Measurements from ENCODE around the gene TMEM125. TPM values are rescaled to one million over a fixed set of nuclear protein-coding genes. Genes with fewer than 3 reads are reported as not detected.

TMEM125 gene
- 0.52 TPM for total RNA-seq

DNA sequence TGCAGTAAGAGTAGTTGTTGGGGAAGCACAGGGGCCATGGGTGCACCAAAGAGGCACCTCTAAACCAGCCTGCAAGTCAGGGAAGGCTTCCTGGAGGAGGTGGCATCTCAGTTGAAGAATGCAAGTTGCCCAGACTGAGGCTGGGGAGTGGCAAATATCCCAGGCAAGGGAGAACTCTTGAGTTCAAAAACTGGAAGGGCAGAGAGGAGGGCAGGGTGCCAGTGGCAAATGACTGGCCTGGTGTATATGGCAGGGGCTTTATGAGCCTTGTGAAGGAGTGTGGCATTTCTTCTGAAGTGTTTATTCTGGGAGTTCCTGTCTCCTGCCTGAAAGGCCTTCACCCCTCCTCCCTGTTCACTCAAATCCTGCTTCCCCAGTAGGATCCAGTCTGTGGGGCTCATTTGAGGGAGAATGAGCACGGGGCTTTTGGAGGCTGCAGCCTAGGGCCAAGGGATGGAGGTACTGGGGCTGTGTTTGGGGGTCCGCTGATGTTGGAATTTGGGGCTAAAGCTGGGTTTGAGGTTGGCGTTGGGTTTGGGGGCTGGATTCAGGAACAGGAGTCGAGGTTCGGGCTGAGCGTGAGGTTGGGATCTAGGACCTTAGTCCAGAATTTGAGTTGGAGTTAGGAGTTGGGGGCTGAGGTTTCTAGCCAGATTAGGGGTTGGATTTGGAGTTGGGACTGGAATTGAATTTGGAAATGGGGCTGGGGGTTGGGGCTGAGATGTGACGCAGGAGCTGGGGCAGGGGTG is at the start of gene TMEM125:
TSS of gene TMEM125 (plus strand) at position 357 of the 749 bp plus-strand sequence. CDS start 2,740 bp downstream, outside the sequence.
- no peaks in the 10 kb centered on the region for H3K4me1 ChIP-seq (ENCODE audit: control insufficient read depth in 3 of 3, insufficient read depth in 3 of 3, low read length in 3 of 3)
- peaks cover 26 to 36% (median 29%) of the 10 kb centered on the region in 3 donors for H3K27me3 ChIP-seq (ENCODE audit: control insufficient read depth in 3 of 3, insufficient read depth in 3 of 3, low read length in 3 of 3)
- no peak within 1 kb of the TSS for H3K27ac ChIP-seq (ENCODE audit: low read depth, low read length)
- H3K9me3 ChIP-seq (ENCODE audit: control insufficient read depth in 3 of 3, low read length in 3 of 3), result no peaks in the 10 kb centered on the region
- no peak within 1 kb of the TSS for H3K4me3 ChIP-seq (ENCODE audit: low read length in 3 of 3)
- H3K9ac ChIP-seq (ENCODE audit: low read depth in 1 of 3, low read length in 3 of 3), result no peak within 1 kb of the TSS
- no peaks in the 10 kb centered on the region for H3K36me3 ChIP-seq (ENCODE audit: control insufficient read depth in 3 of 3, insufficient read depth in 3 of 3, low read length in 3 of 3)

DNA sequence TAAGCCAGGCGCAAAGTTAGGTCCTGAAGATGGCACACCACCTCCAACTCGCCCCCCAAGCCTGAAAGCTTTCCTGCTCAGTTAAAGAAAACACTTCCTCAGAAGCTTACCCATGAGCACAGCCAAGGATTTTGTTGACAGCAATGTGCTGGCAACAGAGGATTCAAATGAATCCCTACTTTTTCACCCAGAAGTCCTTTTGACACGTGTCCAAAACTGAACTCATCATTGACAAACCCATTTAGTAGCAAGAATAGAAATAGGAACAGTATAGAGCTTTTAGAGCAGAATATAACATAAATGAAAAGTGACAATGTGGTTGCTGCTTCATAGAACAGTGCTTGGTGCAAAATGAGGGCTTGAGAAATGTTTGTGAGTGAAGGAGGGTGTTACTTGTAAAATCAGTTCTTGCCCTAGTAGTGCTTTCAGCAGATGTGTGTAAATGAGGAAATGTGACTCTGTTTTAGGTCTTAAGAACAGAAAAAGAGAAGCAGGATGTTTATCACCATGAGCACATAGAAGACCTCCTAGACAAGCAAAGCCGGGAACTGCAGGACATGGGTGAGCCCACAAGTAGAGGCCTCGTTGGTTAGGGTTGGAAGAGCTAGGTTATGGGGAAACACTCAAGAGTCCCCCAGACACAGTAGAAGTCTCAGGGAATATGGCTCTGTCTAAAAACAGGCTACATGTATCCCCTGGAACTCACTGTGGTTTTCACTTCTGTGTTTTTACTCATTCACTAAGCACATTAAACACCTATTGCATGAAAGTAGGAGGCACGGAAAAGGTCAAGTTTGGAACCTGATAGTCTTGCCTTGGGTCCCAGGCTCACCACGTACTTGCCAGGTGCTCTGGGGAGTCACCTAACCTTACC is 48.6 kb upstream of the TMEM125 start:
- Histone ChIP-seq H3K27ac (ENCODE audit: low read depth, low read length) (no peak overlapping the region), H3K36me3 (ENCODE audit: control insufficient read depth in 3 of 3, insufficient read depth in 3 of 3, low read length in 3 of 3) (no peaks in the 10 kb centered on the region), H3K4me1 (ENCODE audit: control insufficient read depth in 3 of 3, insufficient read depth in 3 of 3, low read length in 3 of 3) (no peaks in the 10 kb centered on the region), H3K9me3 (ENCODE audit: control insufficient read depth in 3 of 3, low read length in 3 of 3) (no peaks in the 10 kb centered on the region), H3K4me3 (ENCODE audit: low read length in 3 of 3) (no peak overlapping the region), H3K27me3 (ENCODE audit: control insufficient read depth in 3 of 3, insufficient read depth in 3 of 3, low read length in 3 of 3) (peaks cover 0 to under 1% (median 0%) of the 10 kb centered on the region in 3 donors), H3K9ac (ENCODE audit: low read depth in 1 of 3, low read length in 3 of 3) (no peak overlapping the region)

DNA sequence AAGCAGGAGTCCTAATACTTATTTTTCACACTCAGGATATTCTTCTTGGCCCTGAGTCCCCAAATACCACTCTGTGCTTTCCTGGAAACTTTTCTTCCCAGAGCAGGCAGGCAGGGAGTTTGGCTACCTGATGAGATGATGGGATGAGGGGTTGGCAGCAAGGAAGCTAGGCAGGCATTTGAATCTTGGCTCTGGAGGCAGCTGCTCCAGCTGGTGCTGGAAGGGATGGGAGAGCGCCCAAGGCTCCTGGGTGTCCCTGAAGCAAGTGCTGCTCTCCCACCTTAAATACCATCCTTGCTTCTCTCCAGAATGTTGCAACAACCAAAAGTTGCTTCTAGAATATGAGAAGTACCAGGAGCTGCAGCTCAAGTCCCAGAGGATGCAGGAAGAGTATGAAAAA is 48.0 kb upstream of the TMEM125 start:
- Histone ChIP-seq H3K9ac (ENCODE audit: low read depth in 1 of 3, low read length in 3 of 3) (no peak overlapping the region), H3K27me3 (ENCODE audit: control insufficient read depth in 3 of 3, insufficient read depth in 3 of 3, low read length in 3 of 3) (no peaks in the 10 kb centered on the region), H3K27ac (ENCODE audit: low read depth, low read length) (no peak overlapping the region), H3K9me3 (ENCODE audit: control insufficient read depth in 3 of 3, low read length in 3 of 3) (no peaks in the 10 kb centered on the region), H3K4me3 (ENCODE audit: low read length in 3 of 3) (no peak overlapping the region), H3K36me3 (ENCODE audit: control insufficient read depth in 3 of 3, insufficient read depth in 3 of 3, low read length in 3 of 3) (no peaks in the 10 kb centered on the region), H3K4me1 (ENCODE audit: control insufficient read depth in 3 of 3, insufficient read depth in 3 of 3, low read length in 3 of 3) (no peaks in the 10 kb centered on the region)

- H3K36me3 ChIP-seq (ENCODE audit: control insufficient read depth in 3 of 3, insufficient read depth in 3 of 3, low read length in 3 of 3), result no peaks in the 10 kb centered on the region
- H3K4me1 ChIP-seq (ENCODE audit: control insufficient read depth in 3 of 3, insufficient read depth in 3 of 3, low read length in 3 of 3), result peaks cover 0 to 3% (median 3%) of the 10 kb centered on the region in 3 donors
These were observed 46.9 kb upstream of the TMEM125 start for GRCh38 chr1:43222879-43223278.

GRCh38 chr1:43225168-43225567 is 44.6 kb upstream of the TMEM125 start:
- Histone ChIP-seq H3K27me3 (ENCODE audit: control insufficient read depth in 3 of 3, insufficient read depth in 3 of 3, low read length in 3 of 3) (no peaks in the 10 kb centered on the region), H3K27ac (ENCODE audit: low read depth, low read length) (no peak overlapping the region), H3K4me3 (ENCODE audit: low read length in 3 of 3) (no peak overlapping the region), H3K9ac (ENCODE audit: low read depth in 1 of 3, low read length in 3 of 3) (no peak overlapping the region), H3K36me3 (ENCODE audit: control insufficient read depth in 3 of 3, insufficient read depth in 3 of 3, low read length in 3 of 3) (no peaks in the 10 kb centered on the region), H3K4me1 (ENCODE audit: control insufficient read depth in 3 of 3, insufficient read depth in 3 of 3, low read length in 3 of 3) (peaks cover 0 to 3% (median 3%) of the 10 kb centered on the region in 3 donors), H3K9me3 (ENCODE audit: control insufficient read depth in 3 of 3, low read length in 3 of 3) (no peaks in the 10 kb centered on the region)

More at GRCh38 chr1:43222879-43223278, 46.9 kb upstream of the TMEM125 start:
- H3K27me3 ChIP-seq (ENCODE audit: control insufficient read depth in 3 of 3, insufficient read depth in 3 of 3, low read length in 3 of 3), result no peaks in the 10 kb centered on the region
- H3K9me3 ChIP-seq (ENCODE audit: control insufficient read depth in 3 of 3, low read length in 3 of 3), result no peaks in the 10 kb centered on the region
- H3K9ac ChIP-seq (ENCODE audit: low read depth in 1 of 3, low read length in 3 of 3), result no peak overlapping the region
- no peak overlapping the region for H3K4me3 ChIP-seq (ENCODE audit: low read length in 3 of 3)
- no peak overlapping the region for H3K27ac ChIP-seq (ENCODE audit: low read depth, low read length)

- Histone ChIP-seq H3K9ac (ENCODE audit: low read depth in 1 of 3, low read length in 3 of 3) (peak overlapping the region in 1 of 3 donors; percentile 20), H3K9me3 (ENCODE audit: control insufficient read depth in 3 of 3, low read length in 3 of 3) (no peaks in the 10 kb centered on the region), H3K27me3 (ENCODE audit: control insufficient read depth in 3 of 3, insufficient read depth in 3 of 3, low read length in 3 of 3) (no peaks in the 10 kb centered on the region), H3K4me3 (ENCODE audit: low read length in 3 of 3) (no peak overlapping the region), H3K27ac (ENCODE audit: low read depth, low read length) (no peak overlapping the region), H3K36me3 (ENCODE audit: control insufficient read depth in 3 of 3, insufficient read depth in 3 of 3, low read length in 3 of 3) (no peaks in the 10 kb centered on the region), H3K4me1 (ENCODE audit: control insufficient read depth in 3 of 3, insufficient read depth in 3 of 3, low read length in 3 of 3) (peaks cover 0 to 4% (median 3%) of the 10 kb centered on the region in 3 donors)
These were observed 42.5 kb upstream of the TMEM125 start for GRCh38 chr1:43227143-43227764.

- Histone ChIP-seq H3K36me3 (ENCODE audit: control insufficient read depth in 3 of 3, insufficient read depth in 3 of 3, low read length in 3 of 3) (no peaks in the 10 kb centered on the region), H3K27me3 (ENCODE audit: control insufficient read depth in 3 of 3, insufficient read depth in 3 of 3, low read length in 3 of 3) (no peaks in the 10 kb centered on the region), H3K27ac (ENCODE audit: low read depth, low read length) (no peak overlapping the region), H3K4me1 (ENCODE audit: control insufficient read depth in 3 of 3, insufficient read depth in 3 of 3, low read length in 3 of 3) (peaks cover 6 to 10% (median 9%) of the 10 kb centered on the region in 3 donors), H3K4me3 (ENCODE audit: low read length in 3 of 3) (no peak overlapping the region), H3K9ac (ENCODE audit: low read depth in 1 of 3, low read length in 3 of 3) (no peak overlapping the region), H3K9me3 (ENCODE audit: control insufficient read depth in 3 of 3, low read length in 3 of 3) (no peaks in the 10 kb centered on the region)
These were observed 39.7 kb upstream of the TMEM125 start for GRCh38 chr1:43229826-43230780.

- Histone ChIP-seq H3K27me3 (ENCODE audit: control insufficient read depth in 3 of 3, insufficient read depth in 3 of 3, low read length in 3 of 3) (peaks cover 0 to 4% (median 0%) of the 10 kb centered on the region in 3 donors), H3K4me3 (ENCODE audit: low read length in 3 of 3) (no peak overlapping the region), H3K9ac (ENCODE audit: low read depth in 1 of 3, low read length in 3 of 3) (no peak overlapping the region), H3K27ac (ENCODE audit: low read depth, low read length) (no peak overlapping the region), H3K4me1 (ENCODE audit: control insufficient read depth in 3 of 3, insufficient read depth in 3 of 3, low read length in 3 of 3) (peaks cover 6 to 9% (median 8%) of the 10 kb centered on the region in 3 donors), H3K36me3 (ENCODE audit: control insufficient read depth in 3 of 3, insufficient read depth in 3 of 3, low read length in 3 of 3) (no peaks in the 10 kb centered on the region), H3K9me3 (ENCODE audit: control insufficient read depth in 3 of 3, low read length in 3 of 3) (no peaks in the 10 kb centered on the region)
These were observed 37.7 kb upstream of the TMEM125 start for GRCh38 chr1:43232074-43232473.

DNA sequence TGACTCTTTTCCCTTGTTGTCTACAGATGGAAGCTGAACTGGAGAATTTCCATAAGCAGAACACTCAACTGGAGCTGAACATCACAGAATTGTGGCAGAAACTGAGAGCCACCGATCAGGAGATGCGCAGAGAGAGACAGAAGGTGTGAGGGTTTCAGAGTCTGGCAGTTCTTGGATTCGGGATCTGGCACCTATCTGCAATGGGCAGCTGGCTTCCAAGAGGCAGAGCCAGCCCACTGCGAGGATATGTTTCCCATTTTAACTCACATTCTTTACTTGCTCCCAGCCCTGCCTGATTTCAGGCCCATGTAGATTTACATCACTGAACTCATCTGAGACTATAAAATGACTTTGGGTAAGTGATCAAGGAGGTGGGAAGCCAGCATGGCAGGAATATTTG is 37.3 kb upstream of the TMEM125 start:
- peaks cover 0 to 4% (median 0%) of the 10 kb centered on the region in 3 donors for H3K27me3 ChIP-seq (ENCODE audit: control insufficient read depth in 3 of 3, insufficient read depth in 3 of 3, low read length in 3 of 3)
- H3K36me3 ChIP-seq (ENCODE audit: control insufficient read depth in 3 of 3, insufficient read depth in 3 of 3, low read length in 3 of 3), result no peaks in the 10 kb centered on the region
- H3K4me1 ChIP-seq (ENCODE audit: control insufficient read depth in 3 of 3, insufficient read depth in 3 of 3, low read length in 3 of 3), result peaks cover 6 to 7% (median 7%) of the 10 kb centered on the region in 3 donors
- H3K4me3 ChIP-seq (ENCODE audit: low read length in 3 of 3), result no peak overlapping the region
- no peak overlapping the region for H3K27ac ChIP-seq (ENCODE audit: low read depth, low read length)
- H3K9ac ChIP-seq (ENCODE audit: low read depth in 1 of 3, low read length in 3 of 3), result no peak overlapping the region
- no peaks in the 10 kb centered on the region for H3K9me3 ChIP-seq (ENCODE audit: control insufficient read depth in 3 of 3, low read length in 3 of 3)

Measured in skeletal muscle tissue (tissue), 4 donors.